BLaER1 treated with 17β-estradiol and CSF1 and Interleukin-3, amounts not matched to agents 10 nM and 100 nM (cell line): ENCODE results near the gene MYO15A.
A peak's percentile ranks its signal among the peaks of the same experiment; 100 is the strongest.

Experiments used
- H3K27ac ChIP-seq, 11 experiments: shearing (Covaris generic); formaldehyde crosslinking; 2 replicates each; pipeline ENCODE4 v1.8.1; 2022
- H3K27me3 ChIP-seq, 11 experiments: shearing (Covaris generic); formaldehyde crosslinking; 2 replicates each; pipeline ENCODE4 v1.8.1; 2022
- H3K36me3 ChIP-seq, 11 experiments: shearing (Covaris generic); formaldehyde crosslinking; 2 replicates each; pipeline ENCODE4 v1.8.1; 2022
- H3K4me1 ChIP-seq, 10 experiments: shearing (Covaris generic); formaldehyde crosslinking; 2 replicates each; pipeline ENCODE4 v1.8.1; 2022
- H3K4me2 ChIP-seq, 11 experiments: shearing (Covaris generic); formaldehyde crosslinking; 2 replicates each; pipeline ENCODE4 v1.8.1; 2022
- H3K4me3 ChIP-seq, 10 experiments: shearing (Covaris generic); formaldehyde crosslinking; 2 replicates each; pipeline ENCODE4 v1.8.1; 2022
- H3K9ac ChIP-seq, 11 experiments: shearing (Covaris generic); formaldehyde crosslinking; 2 replicates each; pipeline ENCODE4 v1.8.1; 2022
- H3K9me3 ChIP-seq, 11 experiments: shearing (Covaris generic); formaldehyde crosslinking; replicated peaks in 1 of 11; 2 replicates each; pipeline ENCODE4 v1.8.1; 2022
- H4K20me1 ChIP-seq, 11 experiments: shearing (Covaris generic); formaldehyde crosslinking; 2 replicates each; pipeline ENCODE4 v1.8.1; 2022
- Cebpa-rat ChIP-seq, 11 experiments: shearing (Covaris generic); IDR thresholded peaks; 2 replicates each; pipeline ENCODE4 v1.8.1; 2022

The MYO15A gene

GRCh38 chr17:18099516-18099915, 9.0 kb upstream of the MYO15A start:
- H3K36me3 ChIP-seq = peaks cover 68 to 92% (median 85%) of the 10 kb centered on the region in 11 experiments
- H3K27ac ChIP-seq = no peak overlapping the region
- no peaks in the 10 kb centered on the region for H3K27me3 ChIP-seq
- no peak for TF ChIP-seq Cebpa-rat (IDR thresholded peaks at IDR 0.05)
- peaks cover 19 to 40% (median 33%) of the 10 kb centered on the region in 10 experiments for H3K4me1 ChIP-seq
- H3K4me3 ChIP-seq = no peak overlapping the region
- peaks cover 8 to 95% (median 67%) of the 10 kb centered on the region in 11 experiments; a peak in 20 of 22 replicates for H4K20me1 ChIP-seq
- H3K4me2 ChIP-seq = no peak overlapping the region
- 0 out of 22 replicates have a peak overlapping the region, but pooled peaks of 1 of the 11 experiments have one; percentile 6 for H3K9ac ChIP-seq
- H3K9me3 ChIP-seq = no peaks in the 10 kb centered on the region

GRCh38 chr17:18100616-18101015, 7.9 kb upstream of the MYO15A start:
- Histone ChIP-seq H3K4me2 (peak overlapping the region in 1 of 11 experiments; percentile 7; a peak in 1 of 22 replicates), H3K4me1 (peaks cover 19 to 48% (median 34%) of the 10 kb centered on the region in 10 experiments), H3K9ac (peak overlapping the region in 1 of 11 experiments; percentile 18; a peak in 1 of 22 replicates), H3K4me3 (no peak overlapping the region), H4K20me1 (peaks cover 8 to 99% (median 67%) of the 10 kb centered on the region in 11 experiments; a peak in 20 of 22 replicates), H3K27ac (no peak overlapping the region), H3K27me3 (no peaks in the 10 kb centered on the region), H3K36me3 (peaks cover 57 to 92% (median 85%) of the 10 kb centered on the region in 11 experiments), H3K9me3 (no peaks in the 10 kb centered on the region)
- TF ChIP-seq Cebpa-rat (IDR thresholded peaks at IDR 0.05) = no peak

GRCh38 chr17:18101828-18102227, 6.7 kb upstream of the MYO15A start:
- peaks cover 8 to 93% (median 62%) of the 10 kb centered on the region in 11 experiments; a peak in 20 of 22 replicates for H4K20me1 ChIP-seq
- H3K4me2 ChIP-seq = peak overlapping the region; percentile 12 to 89 (median 40); a peak in 12 of 22 replicates
- H3K4me1 ChIP-seq = peaks cover 19 to 59% (median 44%) of the 10 kb centered on the region in 10 experiments
- no peaks in the 10 kb centered on the region for H3K27me3 ChIP-seq
- TF ChIP-seq Cebpa-rat (IDR thresholded peaks at IDR 0.05) = no peak
- peak overlapping the region in 5 of 11 experiments; percentile 16 to 50 (median 36); a peak in 4 of 22 replicates for H3K27ac ChIP-seq
- peaks cover 45 to 92% (median 83%) of the 10 kb centered on the region in 11 experiments for H3K36me3 ChIP-seq
- H3K9ac ChIP-seq = no peak overlapping the region
- no peaks in the 10 kb centered on the region for H3K9me3 ChIP-seq
- no peak overlapping the region for H3K4me3 ChIP-seq

GRCh38 chr17:18102640-18103039, 5.9 kb upstream of the MYO15A start:
- H3K27ac ChIP-seq = peak overlapping the region in 8 of 11 experiments; percentile 41 to 67 (median 50); a peak in 15 of 22 replicates
- no peak for TF ChIP-seq Cebpa-rat (IDR thresholded peaks at IDR 0.05)
- H3K4me2 ChIP-seq = peak overlapping the region; percentile 63 to 89 (median 85)
- H3K36me3 ChIP-seq = peaks cover 37 to 92% (median 80%) of the 10 kb centered on the region in 11 experiments
- peaks cover 19 to 67% (median 52%) of the 10 kb centered on the region in 10 experiments for H3K4me1 ChIP-seq
- H3K4me3 ChIP-seq = peak overlapping the region in 1 of 10 experiments; percentile 16; a peak in 1 of 20 replicates
- H3K9me3 ChIP-seq = no peaks in the 10 kb centered on the region
- H3K9ac ChIP-seq = peak overlapping the region in 8 of 11 experiments; percentile 18 to 65 (median 52); a peak in 12 of 22 replicates
- H3K27me3 ChIP-seq = no peaks in the 10 kb centered on the region
- H4K20me1 ChIP-seq = peaks cover 8 to 90% (median 54%) of the 10 kb centered on the region in 11 experiments; a peak in 19 of 22 replicates

GRCh38 chr17:18105027-18105426, 3.5 kb upstream of the MYO15A start:
- H3K36me3 ChIP-seq = peaks cover 13 to 69% (median 57%) of the 10 kb centered on the region in 11 experiments; a peak in 20 of 22 replicates
- no peaks in the 10 kb centered on the region for H3K27me3 ChIP-seq
- H4K20me1 ChIP-seq = peaks cover 8 to 84% (median 39%) of the 10 kb centered on the region in 11 experiments; a peak in 18 of 22 replicates
- no peak overlapping the region for H3K27ac ChIP-seq
- no peak for TF ChIP-seq Cebpa-rat (IDR thresholded peaks at IDR 0.05)
- H3K9ac ChIP-seq = no peak overlapping the region
- H3K9me3 ChIP-seq = no peaks in the 10 kb centered on the region
- no peak overlapping the region for H3K4me2 ChIP-seq
- H3K4me1 ChIP-seq = peaks cover 19 to 76% (median 61%) of the 10 kb centered on the region in 10 experiments
- H3K4me3 ChIP-seq = no peak overlapping the region

- Histone ChIP-seq H3K9ac (no peak overlapping the region), H3K27me3 (no peaks in the 10 kb centered on the region), H3K4me2 (no peak overlapping the region), H3K27ac (no peak overlapping the region), H3K4me3 (no peak overlapping the region), H3K36me3 (peaks cover 7 to 64% (median 51%) of the 10 kb centered on the region in 11 experiments; a peak in 19 of 22 replicates), H3K9me3 (no peaks in the 10 kb centered on the region), H3K4me1 (peaks cover 19 to 74% (median 60%) of the 10 kb centered on the region in 10 experiments), H4K20me1 (peaks cover 5 to 78% (median 33%) of the 10 kb centered on the region in 11 experiments; a peak in 18 of 22 replicates)
- no peak for TF ChIP-seq Cebpa-rat (IDR thresholded peaks at IDR 0.05)
Observed at GRCh38 chr17:18105595-18105994, 3.0 kb upstream of the MYO15A start.

- Histone ChIP-seq H3K27me3 (no peaks in the 10 kb centered on the region), H3K4me3 (no peak overlapping the region), H3K36me3 (peaks cover 3 to 57% (median 47%) of the 10 kb centered on the region in 11 experiments; a peak in 19 of 22 replicates), H3K9ac (0 out of 22 replicates have a peak overlapping the region, but pooled peaks of 1 of the 11 experiments have one; percentile 7), H3K27ac (no peak overlapping the region), H4K20me1 (peaks cover 1 to 72% (median 27%) of the 10 kb centered on the region in 11 experiments; a peak in 18 of 22 replicates), H3K4me1 (peaks cover 19 to 69% (median 56%) of the 10 kb centered on the region in 10 experiments), H3K4me2 (peak overlapping the region in 2 of 11 experiments; percentile 37 to 71; a peak in 2 of 22 replicates), H3K9me3 (no peaks in the 10 kb centered on the region)
- no peak for TF ChIP-seq Cebpa-rat (IDR thresholded peaks at IDR 0.05)
Observed at GRCh38 chr17:18106211-18106610, 2.3 kb upstream of the MYO15A start.

- no peak for TF ChIP-seq Cebpa-rat (IDR thresholded peaks at IDR 0.05)
- peaks cover 0 to 62% (median 18%) of the 10 kb centered on the region in 11 experiments; a peak in 17 of 22 replicates for H4K20me1 ChIP-seq
- peak overlapping the region in 6 of 11 experiments; percentile 20 to 57 (median 38); a peak in 8 of 22 replicates for H3K27ac ChIP-seq
- peaks cover 0 to 47% (median 38%) of the 10 kb centered on the region in 11 experiments; a peak in 19 of 22 replicates for H3K36me3 ChIP-seq
- H3K4me3 ChIP-seq = no peak overlapping the region; a peak in 1 of 20 replicates
- peaks cover 10 to 59% (median 46%) of the 10 kb centered on the region in 10 experiments for H3K4me1 ChIP-seq
- no peaks in the 10 kb centered on the region for H3K9me3 ChIP-seq
- peak overlapping the region in 8 of 11 experiments; percentile 26 to 81 (median 68); a peak in 15 of 22 replicates for H3K4me2 ChIP-seq
- no peaks in the 10 kb centered on the region for H3K27me3 ChIP-seq
- H3K9ac ChIP-seq = peak overlapping the region in 5 of 11 experiments; percentile 25 to 63 (median 48); a peak in 9 of 22 replicates
Observed at GRCh38 chr17:18107061-18107790, 1.3 kb upstream of the MYO15A start.
